DND-41 (cell line): Measurements from ENCODE around the gene CR2.

Experiments
- ATAC-seq: fragments of 200-7000 bp; cut with Tn5 transposase; 3 replicates; pipeline ENCODE4 v1.9.1; 2021; ENCODE audit warnings: low read depth; ENCODE audit not compliant: insufficient read depth
- DNase-seq: peaks from one replicate; pipeline ENCODE4 v3.0.0-alpha.2; 2020
- H2AFZ ChIP-seq: 2 replicates; pipeline ENCODE4 v1.6.0; 2012; ENCODE audit warnings: low read depth, low read length
- H3K27ac ChIP-seq: 2 replicates; pipeline ENCODE4 v1.5.1; 2012; ENCODE audit warnings: low read length, inconsistent platforms
- H3K27me3 ChIP-seq: fragments of 200-600 bp; sonication (generic); 2 replicates; pipeline ENCODE4 v1.6.0; 2012; ENCODE audit warnings: low read length, mild to moderate bottlenecking, inconsistent platforms; ENCODE audit not compliant: insufficient read depth, poor library complexity
- H3K36me3 ChIP-seq: 2 replicates; pipeline ENCODE4 v1.5.1; 2012; ENCODE audit warnings: low read length, inconsistent platforms; ENCODE audit not compliant: insufficient read depth
- H3K4me1 ChIP-seq: 2 replicates; pipeline ENCODE4 v1.5.1; 2012; ENCODE audit warnings: mild to moderate bottlenecking, low read length; ENCODE audit not compliant: insufficient read depth
- H3K4me2 ChIP-seq: 2 replicates; pipeline ENCODE4 v1.6.0; 2012; ENCODE audit warnings: mild to moderate bottlenecking, moderate library complexity, low read length, inconsistent platforms; ENCODE audit not compliant: insufficient read depth
- H3K4me3 ChIP-seq, 2 experiments: fragments of 200-600 bp in 1 of 2; shearing (Covaris generic) in 1 of 2; 2 replicates each; pipeline ENCODE4 v1.5.1; 2012 to 2016; ENCODE audit warnings: inconsistent platforms in 2 of 2, low read length in 2 of 2, mild to moderate bottlenecking in 2 of 2, low read depth in 1 of 2, moderate library complexity in 1 of 2
- H3K79me2 ChIP-seq: 2 replicates; pipeline ENCODE4 v1.6.0; 2012; ENCODE audit warnings: low read length, inconsistent platforms; ENCODE audit not compliant: insufficient read depth
- H3K9ac ChIP-seq: 2 replicates; pipeline ENCODE4 v1.6.0; 2012; ENCODE audit warnings: low read depth, mild to moderate bottlenecking, inconsistent platforms, low read length, moderate library complexity
- H3K9me3 ChIP-seq: 2 replicates; pipeline ENCODE4 v1.5.1; 2012; ENCODE audit warnings: low read length, moderate library complexity, mild to moderate bottlenecking, inconsistent platforms; ENCODE audit not compliant: insufficient read depth, severe bottlenecking
- H4K20me1 ChIP-seq: 2 replicates; pipeline ENCODE4 v1.6.0; 2012; ENCODE audit warnings: low read length; ENCODE audit not compliant: insufficient read depth
- EZH2 ChIP-seq: IDR thresholded peaks from 3 replicates; pipeline ENCODE4 v1.6.1; 2012; ENCODE audit warnings: borderline replicate concordance, low read depth, mild to moderate bottlenecking, moderate library complexity, low read length, inconsistent platforms; ENCODE audit not compliant: severe bottlenecking
- TF ChIP-seq, protein P1 (sequence below): IDR thresholded peaks from 2 replicates; pipeline ENCODE4 v1.5.1; 2012; ENCODE audit warnings: borderline replicate concordance, low read length, moderate library complexity, mild to moderate bottlenecking; ENCODE audit not compliant: poor library complexity, severe bottlenecking; ENCODE audit errors: extremely low read depth

CR2 gene

DNA sequence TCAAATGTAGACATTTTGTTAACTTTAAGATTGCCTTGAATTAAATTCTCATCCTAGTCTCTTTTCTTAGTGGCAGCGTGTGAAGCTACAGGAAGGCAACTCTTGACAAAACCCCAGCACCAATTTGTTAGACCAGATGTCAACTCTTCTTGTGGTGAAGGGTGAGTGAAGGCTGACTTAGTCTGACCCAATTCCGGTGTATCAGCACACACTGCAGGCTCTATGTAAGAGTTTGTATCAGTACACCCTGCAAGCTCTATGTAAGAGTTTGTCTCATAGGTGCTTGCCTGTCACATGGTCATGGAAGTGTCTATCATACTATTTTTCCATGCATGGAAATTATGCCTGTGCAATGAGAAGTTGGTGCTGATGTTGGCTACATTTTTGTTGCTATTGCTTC is 16.8 kb downstream of the CR2 start:
- Histone ChIP-seq H3K4me1 (peaks cover 10% of the 10 kb centered on the region), H3K27me3 (no peaks in the 10 kb centered on the region), H4K20me1 (no peaks in the 10 kb centered on the region), H3K79me2 (no peaks in the 10 kb centered on the region), H3K36me3 (no peaks in the 10 kb centered on the region), H3K4me3 (no peak overlapping the region), H3K4me2 (no peak overlapping the region), H3K9me3 (no peaks in the 10 kb centered on the region), H2AFZ (no peak overlapping the region), H3K9ac (no peak overlapping the region), H3K27ac (peak overlapping the region; percentile 43)
- DNase-seq (peak; percentile 54), ATAC-seq (peak; percentile 99)
- TF ChIP-seq, protein P1, sequence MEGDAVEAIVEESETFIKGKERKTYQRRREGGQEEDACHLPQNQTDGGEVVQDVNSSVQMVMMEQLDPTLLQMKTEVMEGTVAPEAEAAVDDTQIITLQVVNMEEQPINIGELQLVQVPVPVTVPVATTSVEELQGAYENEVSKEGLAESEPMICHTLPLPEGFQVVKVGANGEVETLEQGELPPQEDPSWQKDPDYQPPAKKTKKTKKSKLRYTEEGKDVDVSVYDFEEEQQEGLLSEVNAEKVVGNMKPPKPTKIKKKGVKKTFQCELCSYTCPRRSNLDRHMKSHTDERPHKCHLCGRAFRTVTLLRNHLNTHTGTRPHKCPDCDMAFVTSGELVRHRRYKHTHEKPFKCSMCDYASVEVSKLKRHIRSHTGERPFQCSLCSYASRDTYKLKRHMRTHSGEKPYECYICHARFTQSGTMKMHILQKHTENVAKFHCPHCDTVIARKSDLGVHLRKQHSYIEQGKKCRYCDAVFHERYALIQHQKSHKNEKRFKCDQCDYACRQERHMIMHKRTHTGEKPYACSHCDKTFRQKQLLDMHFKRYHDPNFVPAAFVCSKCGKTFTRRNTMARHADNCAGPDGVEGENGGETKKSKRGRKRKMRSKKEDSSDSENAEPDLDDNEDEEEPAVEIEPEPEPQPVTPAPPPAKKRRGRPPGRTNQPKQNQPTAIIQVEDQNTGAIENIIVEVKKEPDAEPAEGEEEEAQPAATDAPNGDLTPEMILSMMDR, result no peak
- no peak for TF ChIP-seq EZH2

DNA sequence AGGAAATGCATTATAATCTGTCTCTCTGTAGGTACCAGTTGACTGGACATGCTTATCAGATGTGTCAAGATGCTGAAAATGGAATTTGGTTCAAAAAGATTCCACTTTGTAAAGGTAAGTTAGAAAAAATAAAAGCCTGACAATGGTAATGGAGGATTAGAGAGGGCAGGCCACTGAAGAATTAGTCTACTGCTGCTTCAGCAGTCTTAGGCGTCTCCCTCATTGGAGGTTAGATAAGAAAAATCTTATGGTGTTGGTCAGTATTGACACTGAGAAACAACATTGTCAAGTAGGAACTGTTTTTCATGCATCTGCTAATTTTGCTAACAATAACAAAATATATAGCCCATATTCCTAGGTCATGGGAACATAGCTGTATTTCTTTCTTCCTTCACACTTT is 20.1 kb downstream of the CR2 start:
- no peak for DNase-seq
- no peak overlapping the region for H3K4me2 ChIP-seq
- TF ChIP-seq, protein P1, result no peak
- TF ChIP-seq EZH2, result no peak
- no peaks in the 10 kb centered on the region for H3K36me3 ChIP-seq
- H4K20me1 ChIP-seq, result no peaks in the 10 kb centered on the region
- H2AFZ ChIP-seq, result no peak overlapping the region
- no peak overlapping the region for H3K4me3 ChIP-seq
- peaks cover 10% of the 10 kb centered on the region for H3K4me1 ChIP-seq
- H3K79me2 ChIP-seq, result no peaks in the 10 kb centered on the region
- H3K27ac ChIP-seq, result no peak overlapping the region
- no peaks in the 10 kb centered on the region for H3K27me3 ChIP-seq
- no peak for ATAC-seq
- no peak overlapping the region for H3K9ac ChIP-seq
- no peaks in the 10 kb centered on the region for H3K9me3 ChIP-seq

DNA sequence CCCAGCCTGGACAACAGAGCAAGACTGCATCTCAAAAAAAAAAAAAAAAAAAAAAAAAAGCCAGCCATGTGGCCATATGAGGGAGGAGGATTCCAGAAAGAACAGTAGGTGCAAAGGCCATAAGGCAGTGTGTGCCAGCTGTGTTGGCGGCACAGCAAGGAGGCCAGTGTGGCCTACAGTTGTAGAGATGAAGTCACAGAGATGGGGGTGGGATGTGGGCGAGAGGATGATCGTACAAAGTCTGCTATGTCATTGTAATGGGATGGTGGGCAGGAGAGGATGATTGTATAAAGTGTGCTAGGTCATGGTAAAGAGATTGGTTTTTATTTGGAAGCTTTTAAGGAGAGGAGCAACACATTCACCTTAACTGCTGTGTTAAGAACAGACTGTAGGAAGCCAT is 32.1 kb downstream of the CR2 start:
- Histone ChIP-seq H3K4me2 (no peak overlapping the region), H3K27ac (no peak overlapping the region), H3K9me3 (no peaks in the 10 kb centered on the region), H3K36me3 (no peaks in the 10 kb centered on the region), H3K4me3 (no peak overlapping the region), H3K79me2 (no peaks in the 10 kb centered on the region), H2AFZ (no peak overlapping the region), H3K4me1 (no peaks in the 10 kb centered on the region), H4K20me1 (no peaks in the 10 kb centered on the region), H3K27me3 (no peaks in the 10 kb centered on the region), H3K9ac (no peak overlapping the region)
- no peak for TF ChIP-seq EZH2
- TF ChIP-seq, protein P1, result no peak
- ATAC-seq (no peak), DNase-seq (no peak)

DNA sequence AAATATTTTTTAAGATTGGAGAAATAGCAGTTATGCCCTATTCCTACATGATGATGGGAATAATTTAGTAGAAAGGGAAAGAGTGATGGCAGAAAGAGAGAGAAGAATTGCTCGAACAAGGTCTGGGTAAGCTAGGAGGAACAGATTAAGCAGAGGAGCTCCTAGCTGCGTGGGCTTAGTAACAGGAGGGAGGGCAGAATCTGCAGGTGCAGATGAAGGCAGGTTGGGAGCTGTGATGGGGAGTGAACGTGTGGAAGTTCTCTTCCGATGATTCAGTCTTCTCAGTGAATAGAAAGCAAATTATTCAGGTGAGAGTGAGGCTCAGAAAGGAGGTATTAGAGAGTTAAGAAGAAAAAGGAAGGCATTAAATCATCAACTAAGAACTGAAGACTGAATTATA is 33.5 kb downstream of the CR2 start:
- no peak for DNase-seq
- Histone ChIP-seq H2AFZ (no peak overlapping the region), H3K9me3 (no peaks in the 10 kb centered on the region), H3K4me2 (no peak overlapping the region), H3K27ac (no peak overlapping the region), H3K36me3 (no peaks in the 10 kb centered on the region), H4K20me1 (no peaks in the 10 kb centered on the region), H3K9ac (no peak overlapping the region), H3K79me2 (no peaks in the 10 kb centered on the region), H3K4me3 (no peak overlapping the region), H3K4me1 (no peaks in the 10 kb centered on the region), H3K27me3 (no peaks in the 10 kb centered on the region)
- TF ChIP-seq, protein P1, result no peak
- TF ChIP-seq EZH2, result no peak
- no peak for ATAC-seq
